ENCODE measurements around the gene MLLT10.
"Not testable (repeated sequence)": the region's sequence is repeated elsewhere in the genome, so short reads cannot be mapped to it uniquely, and the experiment has no call there.

Gene MLLT10

GRCh38 chr10:21707498-21707897, 173.5 kb downstream of the MLLT10 start:
- DNase-seq (ENCODE audit: low read depth in 2 of 2): no peak
- no peak overlapping the region for H3K4me3 ChIP-seq (replicated peaks in 1 of 2; ENCODE audit: low read depth in 2 of 2, low read length in 2 of 2)
- no peak for TF ChIP-seq CTCF (IDR thresholded peaks at IDR 0.05; ENCODE audit: low read depth, low read length)

GRCh38 chr10:21712975-21713374, 178.9 kb downstream of the MLLT10 start:
- no peak overlapping the region for H3K4me3 ChIP-seq (replicated peaks in 1 of 2; ENCODE audit: low read depth in 2 of 2, low read length in 2 of 2)
- no peak for DNase-seq (ENCODE audit: low read depth in 2 of 2)
- no peak for TF ChIP-seq CTCF (IDR thresholded peaks at IDR 0.05; ENCODE audit: low read depth, low read length)

GRCh38 chr10:21715531-21716195, 181.6 kb downstream of the MLLT10 start:
- no peak for TF ChIP-seq CTCF (IDR thresholded peaks at IDR 0.05; ENCODE audit: low read depth, low read length)
- DNase-seq (ENCODE audit: low read depth in 2 of 2): peak in 1 of 2 donors; percentile 15
- H3K4me3 ChIP-seq (replicated peaks in 1 of 2; ENCODE audit: low read depth in 2 of 2, low read length in 2 of 2): no peak overlapping the region

GRCh38 chr10:21717437-21718054, 183.5 kb downstream of the MLLT10 start:
- not testable (repeated sequence) for H3K4me3 ChIP-seq (replicated peaks in 1 of 2; ENCODE audit: low read depth in 2 of 2, low read length in 2 of 2); DNase-seq (ENCODE audit: low read depth in 2 of 2)

GRCh38 chr10:21719502-21719901, 185.5 kb downstream of the MLLT10 start:
- DNase-seq (ENCODE audit: low read depth in 2 of 2): no peak
- no peak overlapping the region for H3K4me3 ChIP-seq (replicated peaks in 1 of 2; ENCODE audit: low read depth in 2 of 2, low read length in 2 of 2)
- no peak for TF ChIP-seq CTCF (IDR thresholded peaks at IDR 0.05; ENCODE audit: low read depth, low read length)

- DNase-seq (ENCODE audit: low read depth in 2 of 2): no peak
- no peak overlapping the region for H3K4me3 ChIP-seq (replicated peaks in 1 of 2; ENCODE audit: low read depth in 2 of 2, low read length in 2 of 2)
- no peak for TF ChIP-seq CTCF (IDR thresholded peaks at IDR 0.05; ENCODE audit: low read depth, low read length)
These were observed 186.1 kb downstream of the MLLT10 start for GRCh38 chr10:21720090-21720489.

GRCh38 chr10:21721000-21721665, 187.1 kb downstream of the MLLT10 start:
- no peak for DNase-seq (ENCODE audit: low read depth in 2 of 2)
- H3K4me3 ChIP-seq (replicated peaks in 1 of 2; ENCODE audit: low read depth in 2 of 2, low read length in 2 of 2): no peak overlapping the region
- TF ChIP-seq CTCF (IDR thresholded peaks at IDR 0.05; ENCODE audit: low read depth, low read length): no peak

Data from cardiac fibroblast (primary cell).